ENCODE results near the gene MED12L. TPM values are rescaled to one million over a fixed set of nuclear protein-coding genes. Genes with fewer than 3 reads are reported as not detected.

Gene MED12L
- total RNA-seq, 1 experiment from 2014 or later = 14.9 TPM

- H3K27me3 ChIP-seq (ENCODE audit: insufficient read depth, low read length) = no peaks in the 10 kb centered on the region
- no peak overlapping the region for H3K4me2 ChIP-seq (ENCODE audit: insufficient read depth, insufficient read length, low read length)
- Mint-ChIP-seq H3K27me3 (ENCODE audit: low read depth) (no peaks in the 10 kb centered on the region), H3K36me3 (ENCODE audit: insufficient read depth in 1 of 3, low read depth in 3 of 3) (peaks cover 0 to 1% (median 0%) of the 10 kb centered on the region in 3 experiments; a peak in 1 of 7 replicates), H3K4me1 (peaks cover 11 to 18% of the 10 kb centered on the region in 2 experiments), H3K4me3 (no peak overlapping the region), H3K9me3 (no peaks in the 10 kb centered on the region), H3K27ac (no peak overlapping the region)
- no peaks in the 10 kb centered on the region for H4K20me1 ChIP-seq (ENCODE audit: control insufficient read depth, insufficient read depth, insufficient read length)
- H2AK5ac ChIP-seq (ENCODE audit: insufficient read length, low read length) = no peak overlapping the region
- H3K79me1 ChIP-seq (ENCODE audit: insufficient read depth, low read depth, low read length, poor library complexity, severe bottlenecking) = no peaks in the 10 kb centered on the region
- H2BK15ac ChIP-seq (ENCODE audit: low read depth, low read length) = no peak overlapping the region
- H2BK20ac ChIP-seq (ENCODE audit: low read depth, low read length, poor library complexity, severe bottlenecking) = no peak overlapping the region
- H4K5ac ChIP-seq (ENCODE audit: insufficient read length, low read depth, low read length) = no peak overlapping the region
- no peak overlapping the region for H3K56ac ChIP-seq (ENCODE audit: insufficient read length, low read depth, low read length)
- no peak overlapping the region for H3K23ac ChIP-seq (ENCODE audit: insufficient read length, low read depth, low read length)
- peaks cover 2% of the 10 kb centered on the region; the same call in 1 of the 2 replicates for H3K4me1 ChIP-seq (ENCODE audit: insufficient read depth, low read length)
- no peak overlapping the region for H2BK12ac ChIP-seq (ENCODE audit: insufficient read length, low read depth, low read length)
- H3K23me2 ChIP-seq (ENCODE audit: insufficient read length, low read depth, low read length, poor library complexity, severe bottlenecking) = no peaks in the 10 kb centered on the region
- H4K8ac ChIP-seq (replicated peaks; ENCODE audit: insufficient read length, low read depth, low read length) = no peak overlapping the region
- H3K79me2 ChIP-seq (ENCODE audit: insufficient read depth, low read length) = no peaks in the 10 kb centered on the region
- no peak overlapping the region for H3K9ac ChIP-seq (ENCODE audit: extremely low read depth, insufficient read length, low read length)
- no peak overlapping the region for H3K14ac ChIP-seq (ENCODE audit: insufficient read depth, low read length)
- TF ChIP-seq CTCF (conservative IDR thresholded peaks at IDR 0.05) = no peak
- no peak overlapping the region for H3K18ac ChIP-seq (ENCODE audit: insufficient read length, low read depth, low read length)
- H2AFZ ChIP-seq (ENCODE audit: low read length) = no peak overlapping the region
- no peak overlapping the region for H3K4ac ChIP-seq (ENCODE audit: low read depth, low read length)
- no CpG with 5 or more reads among the region's 2 CpGs for WGBS (ENCODE audit: extremely low coverage, insufficient read length, low lambda C conversion rate)
- H4K91ac ChIP-seq (ENCODE audit: insufficient read length, low read depth, low read length) = no peak overlapping the region
- H2BK120ac ChIP-seq (ENCODE audit: low read depth, low read length, poor library complexity, severe bottlenecking) = no peak overlapping the region
- no peak overlapping the region for H3K27ac ChIP-seq (ENCODE audit: insufficient read length, low read depth, low read length)
- no peak overlapping the region for H3T11ph ChIP-seq (ENCODE audit: low read length)
- no peak for DNase-seq
- H2BK5ac ChIP-seq (ENCODE audit: insufficient read length, low read length) = no peak overlapping the region
- no peaks in the 10 kb centered on the region for H3K9me3 ChIP-seq (ENCODE audit: control insufficient read depth, low read depth, low read length)
These were observed 88.9 kb downstream of the MED12L start for GRCh38 chr3:151174351-151174750.

All from H9 (cell line).